ENCODE measurements around the gene PRKAG3. TPM values are rescaled to one million over a fixed set of nuclear protein-coding genes. Genes with fewer than 3 reads are reported as not detected.
A peak's percentile ranks its signal among the peaks of the same experiment; 100 is the strongest.

Gene PRKAG3
- total RNA-seq (not detected), polyA plus RNA-seq (not detected), total RNA-seq (not detected)

- CTCF ChIA-PET, result interaction anchor here (0.6 kb wide), 1 partner anchor 226 kb away, joined by 3 read pairs; no protein-coding TSS in a partner anchor
Measured at GRCh38 chr2:218831378-218831990, at the start of gene PRKAG3. Gene PRKAG3 (minus strand): TSS chr2:218831803.

DNA sequence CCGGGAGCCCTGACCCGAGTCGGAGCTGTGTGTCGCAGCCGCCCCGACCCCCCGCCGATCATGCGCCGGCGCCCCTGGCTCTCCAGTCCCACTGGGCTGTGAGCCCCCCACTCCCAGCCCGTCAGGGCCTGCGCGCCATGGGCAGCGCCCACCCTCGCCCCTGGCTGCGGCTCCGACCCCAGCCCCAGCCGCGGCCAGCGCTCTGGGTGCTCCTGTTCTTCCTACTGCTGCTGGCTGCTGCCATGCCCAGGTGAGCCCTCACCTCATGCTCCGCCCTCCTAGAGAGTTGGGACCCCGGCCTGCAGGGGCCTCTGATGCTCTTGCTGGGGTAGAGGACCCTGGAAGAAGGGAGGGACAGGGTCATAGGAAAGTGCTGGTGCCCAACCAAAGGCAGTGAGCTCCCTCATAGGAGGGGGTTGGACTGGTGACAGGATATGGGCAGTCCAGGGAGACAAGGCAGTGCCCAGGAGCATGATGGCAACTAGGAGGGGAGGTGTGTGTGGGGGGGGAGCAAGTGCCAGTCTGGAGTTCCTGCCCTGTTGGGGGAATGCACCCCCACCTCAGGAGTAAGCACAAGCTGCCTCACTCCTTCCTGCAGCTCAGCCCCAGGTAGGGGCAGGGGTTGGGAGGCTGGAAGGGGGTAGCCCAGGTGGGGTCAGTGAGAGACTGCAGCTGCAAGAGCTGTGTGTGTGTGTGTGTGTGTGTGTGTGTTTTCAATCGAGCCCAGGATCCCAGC is 49.4 kb upstream of the PRKAG3 start:
- ATAC-seq (no peak), DNase-seq (no peak)
- H3K4me3 Mint-ChIP-seq, result peak overlapping the region; percentile 4 to 87 (median 80)
- peak overlapping the region in 7 of 9 donors; percentile 3 to 90 (median 51) for H3K27ac Mint-ChIP-seq
- ChIA-PET POLR2A (interaction anchor here (0.9 to 13.5 kb wide), 3 partner anchors 9 to 370 kb away, joined by 3 to 305 read pairs (median 4); no protein-coding TSS in a partner anchor), CTCF (interaction anchor here (0.8 to 19.9 kb wide), 3 partner anchors 7 to 114 kb away, joined by 3 to 627 read pairs (median 5); no protein-coding TSS in a partner anchor)
- peaks cover 0 to 79% (median 7%) of the 10 kb centered on the region in 5 donors for H3K27me3 Mint-ChIP-seq
- Histone ChIP-seq H3K9me3 (ENCODE audit: control insufficient read depth in 2 of 3, low read length in 3 of 3) (no peaks in the 10 kb centered on the region), H3K27me3 (ENCODE audit: control insufficient read depth in 2 of 2, insufficient read depth in 2 of 2, low read length in 2 of 2) (peaks cover 0 to 3% of the 10 kb centered on the region in 2 donors), H3K36me3 (ENCODE audit: control insufficient read depth in 2 of 3, insufficient read depth in 3 of 3, low read length in 3 of 3) (no peaks in the 10 kb centered on the region), H3K4me3 (ENCODE audit: low read length) (peak overlapping the region; percentile 53), H3K4me1 (ENCODE audit: control insufficient read depth in 2 of 2, insufficient read depth in 2 of 2, low read length in 2 of 2) (peaks cover 30 to 41% of the 10 kb centered on the region in 2 donors), H3K27ac (ENCODE audit: low read depth, low read length) (peak overlapping the region; percentile 81)
- peaks cover 19 to 64% (median 50%) of the 10 kb centered on the region in 7 donors for H3K4me1 Mint-ChIP-seq
- intact Hi-C loops (cut with micrococcal nuclease), result loop anchor here in 1 of 2 donors (1.0 to 5.0 kb wide), 7 partner anchors 11 to 716 kb away; partner anchors contain the start of genes ARPC2, STK11IP and ZFAND2B
- H3K36me3 Mint-ChIP-seq, result no peaks in the 10 kb centered on the region
- H3K9me3 Mint-ChIP-seq, result no peaks in the 10 kb centered on the region

More at GRCh38 chr2:218831378-218831990, at the start of gene PRKAG3:
- Histone ChIP-seq H3K4me1 (ENCODE audit: control insufficient read depth in 2 of 2, insufficient read depth in 2 of 2, low read length in 2 of 2) (no peaks in the 10 kb centered on the region), H3K27me3 (ENCODE audit: control insufficient read depth in 2 of 2, insufficient read depth in 2 of 2, low read length in 2 of 2) (no peaks in the 10 kb centered on the region), H3K27ac (ENCODE audit: low read depth, low read length) (no peak within 1 kb of the TSS), H3K36me3 (ENCODE audit: control insufficient read depth in 2 of 3, insufficient read depth in 3 of 3, low read length in 3 of 3) (no peaks in the 10 kb centered on the region), H3K9me3 (ENCODE audit: control insufficient read depth in 2 of 3, low read length in 3 of 3) (no peaks in the 10 kb centered on the region), H3K4me3 (ENCODE audit: low read length) (no peak within 1 kb of the TSS)
- Mint-ChIP-seq H3K36me3 (no peaks in the 10 kb centered on the region), H3K4me1 (peaks cover 0 to 3% (median 0%) of the 10 kb centered on the region in 7 donors), H3K4me3 (no peak within 1 kb of the TSS), H3K27ac (peak within 1 kb of the TSS in 2 of 9 donors; percentile 15 to 46), H3K9me3 (no peaks in the 10 kb centered on the region), H3K27me3 (peaks cover 20 to 41% (median 31%) of the 10 kb centered on the region in 5 donors)
- intact Hi-C loops (cut with micrococcal nuclease), result no loop called here
- POLR2A ChIA-PET, result no interaction called here
- ATAC-seq (no peak), DNase-seq (no peak)

DNA sequence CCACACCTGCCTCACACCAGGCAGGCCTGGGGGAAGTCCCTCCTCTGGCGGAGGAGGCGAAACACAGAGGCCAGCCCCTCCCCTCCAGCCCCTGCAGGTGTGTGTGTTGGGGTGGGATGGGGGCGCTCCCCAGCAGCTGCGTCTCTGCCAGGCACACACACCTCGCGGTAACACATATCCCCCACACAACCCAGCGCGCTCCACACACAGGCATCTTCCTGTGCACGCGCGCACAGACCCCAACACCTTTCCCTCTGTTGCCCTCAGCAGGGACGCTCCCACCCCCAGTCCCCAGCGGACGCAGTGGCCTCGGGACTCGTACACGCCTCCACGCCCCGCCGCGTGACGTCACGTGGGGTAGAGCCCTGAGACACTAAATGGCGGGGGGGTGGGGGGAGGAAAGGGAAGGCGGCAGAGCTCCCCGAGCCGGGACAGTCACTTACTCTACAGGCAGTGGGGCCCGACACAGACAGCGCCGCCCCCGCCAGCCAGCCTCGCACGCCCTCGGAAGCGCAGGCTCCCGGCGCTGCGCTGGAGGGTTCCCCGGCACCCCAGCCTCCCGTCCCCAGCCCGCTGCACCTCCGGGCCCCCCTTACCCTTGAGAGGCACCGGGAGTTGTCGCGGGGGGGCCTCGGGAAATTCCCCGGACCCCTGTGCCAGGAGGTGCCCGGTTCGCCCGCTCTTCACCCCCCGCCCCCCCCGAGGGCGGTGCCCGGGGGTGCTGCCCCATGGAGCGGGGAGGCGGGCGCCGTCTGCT is 48.7 kb upstream of the PRKAG3 start, which contains the start of gene WNT10A:
Gene WNT10A, plus strand, starts transcription at position 751 of the 757 bp plus-strand sequence. CDS start 144 bp downstream, outside the sequence.
- H3K9me3 Mint-ChIP-seq, result no peaks in the 10 kb centered on the region
- H3K27ac Mint-ChIP-seq, result peak within 1 kb of the TSS; percentile 41 to 95 (median 85)
- ChIA-PET CTCF (interaction anchor here (19.9 kb wide), 1 partner anchor 18 kb away, joined by 627 read pairs; no protein-coding TSS in a partner anchor), POLR2A (interaction anchor here (0.9 to 13.5 kb wide), 4 partner anchors 8 to 371 kb away, joined by 3 to 305 read pairs (median 4); partner anchors contain the start of genes RNF25 and STK36)
- Histone ChIP-seq H3K27me3 (ENCODE audit: control insufficient read depth in 2 of 2, insufficient read depth in 2 of 2, low read length in 2 of 2) (peaks cover 3% of the 10 kb centered on the region in 2 donors), H3K4me3 (ENCODE audit: low read length) (peak within 1 kb of the TSS; percentile 53), H3K27ac (ENCODE audit: low read depth, low read length) (peak within 1 kb of the TSS; percentile 81), H3K9me3 (ENCODE audit: control insufficient read depth in 2 of 3, low read length in 3 of 3) (no peaks in the 10 kb centered on the region), H3K36me3 (ENCODE audit: control insufficient read depth in 2 of 3, insufficient read depth in 3 of 3, low read length in 3 of 3) (no peaks in the 10 kb centered on the region), H3K4me1 (ENCODE audit: control insufficient read depth in 2 of 2, insufficient read depth in 2 of 2, low read length in 2 of 2) (peaks cover 30 to 41% of the 10 kb centered on the region in 2 donors)
- DNase-seq (peak; percentile 52 to 89 (median 71)), ATAC-seq (peak; percentile 87)
- peak within 1 kb of the TSS; percentile 78 to 93 (median 88) for H3K4me3 Mint-ChIP-seq
- intact Hi-C loops (cut with micrococcal nuclease), result loop anchor here in 1 of 2 donors (1.0 to 5.0 kb wide), 7 partner anchors 12 to 717 kb away; partner anchors contain the start of genes ARPC2, STK11IP and ZFAND2B
- peaks cover 0 to 79% (median 10%) of the 10 kb centered on the region in 5 donors for H3K27me3 Mint-ChIP-seq
- peaks cover 19 to 64% (median 50%) of the 10 kb centered on the region in 7 donors for H3K4me1 Mint-ChIP-seq
- H3K36me3 Mint-ChIP-seq, result no peaks in the 10 kb centered on the region

DNA sequence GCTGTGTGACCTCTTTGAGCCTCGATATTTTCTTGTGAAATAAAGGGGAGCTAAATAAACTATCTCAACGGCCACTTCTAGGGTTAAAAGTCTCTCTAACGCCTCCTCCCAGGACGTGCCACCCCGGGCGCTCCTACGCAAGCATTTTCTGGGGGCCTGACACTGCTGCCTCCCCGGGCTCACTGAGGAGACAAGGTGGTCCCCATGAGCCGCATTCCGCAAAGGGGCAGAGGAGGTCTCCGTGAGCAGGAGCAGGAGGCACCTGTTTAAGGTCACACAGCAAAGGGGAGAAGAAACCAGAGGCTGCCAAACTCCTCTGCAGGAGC is 48.1 kb upstream of the PRKAG3 start:
- H3K4me1 ChIP-seq (ENCODE audit: control insufficient read depth in 2 of 2, insufficient read depth in 2 of 2, low read length in 2 of 2), result peaks cover 30 to 41% of the 10 kb centered on the region in 2 donors
- ATAC-seq (no peak), DNase-seq (no peak)
- H3K9me3 Mint-ChIP-seq, result no peaks in the 10 kb centered on the region
- peak overlapping the region; percentile 81 for H3K27ac ChIP-seq (ENCODE audit: low read depth, low read length)
- no peaks in the 10 kb centered on the region for H3K36me3 ChIP-seq (ENCODE audit: control insufficient read depth in 2 of 3, insufficient read depth in 3 of 3, low read length in 3 of 3)
- peaks cover 0 to 78% (median 10%) of the 10 kb centered on the region in 5 donors for H3K27me3 Mint-ChIP-seq
- ChIA-PET POLR2A (interaction anchor here (0.9 to 13.5 kb wide), 3 partner anchors 7 to 208 kb away, joined by 3 to 305 read pairs (median 4); partner anchors contain the start of genes RNF25 and STK36), CTCF (interaction anchor here (0.6 to 19.9 kb wide), 2 partner anchors 18 to 67 kb away, joined by 5 to 627 read pairs; no protein-coding TSS in a partner anchor)
- H3K4me3 Mint-ChIP-seq, result peak overlapping the region; percentile 78 to 93 (median 88)
- peaks cover 3% of the 10 kb centered on the region in 2 donors for H3K27me3 ChIP-seq (ENCODE audit: control insufficient read depth in 2 of 2, insufficient read depth in 2 of 2, low read length in 2 of 2)
- H3K4me3 ChIP-seq (ENCODE audit: low read length), result peak overlapping the region; percentile 53
- peaks cover 19 to 58% (median 45%) of the 10 kb centered on the region in 7 donors for H3K4me1 Mint-ChIP-seq
- no peaks in the 10 kb centered on the region for H3K36me3 Mint-ChIP-seq
- intact Hi-C loops (cut with micrococcal nuclease), result loop anchor here (1.0 to 5.0 kb wide), 11 partner anchors 13 to 718 kb away; partner anchors contain the start of genes ARPC2 (in 1 of the 2), DNAJB2 (in 1 of the 2), STK11IP (in 1 of the 2) and ZFAND2B (in 1 of the 2)
- peak overlapping the region; percentile 39 to 95 (median 85) for H3K27ac Mint-ChIP-seq
- H3K9me3 ChIP-seq (ENCODE audit: control insufficient read depth in 2 of 3, low read length in 3 of 3), result no peaks in the 10 kb centered on the region

- no peaks in the 10 kb centered on the region for H3K36me3 Mint-ChIP-seq
- DNase-seq, result no peak
- intact Hi-C loops (cut with micrococcal nuclease), result loop anchor here (5.0 kb wide), 4 partner anchors 33 to 398 kb away; partner anchors contain the start of gene DNAJB2 (in 1 of the 2)
- H3K9me3 Mint-ChIP-seq, result no peaks in the 10 kb centered on the region
- POLR2A ChIA-PET, result interaction anchor here (1.4 to 13.5 kb wide), 2 partner anchors 14 to 208 kb away, joined by 3 to 305 read pairs; partner anchors contain the start of genes RNF25 and STK36
- no peak for ATAC-seq
- peaks cover 5 to 78% (median 16%) of the 10 kb centered on the region in 5 donors for H3K27me3 Mint-ChIP-seq
- peaks cover 30 to 41% of the 10 kb centered on the region in 2 donors for H3K4me1 ChIP-seq (ENCODE audit: control insufficient read depth in 2 of 2, insufficient read depth in 2 of 2, low read length in 2 of 2)
- H3K4me3 Mint-ChIP-seq, result peak overlapping the region; percentile 17 to 93 (median 88)
- CTCF ChIA-PET, result interaction anchor here (0.6 to 19.9 kb wide), 2 partner anchors 19 to 67 kb away, joined by 5 to 627 read pairs; no protein-coding TSS in a partner anchor
- no peaks in the 10 kb centered on the region for H3K36me3 ChIP-seq (ENCODE audit: control insufficient read depth in 2 of 3, insufficient read depth in 3 of 3, low read length in 3 of 3)
- no peaks in the 10 kb centered on the region for H3K9me3 ChIP-seq (ENCODE audit: control insufficient read depth in 2 of 3, low read length in 3 of 3)
- H3K27me3 ChIP-seq (ENCODE audit: control insufficient read depth in 2 of 2, insufficient read depth in 2 of 2, low read length in 2 of 2), result peaks cover 6 to 8% of the 10 kb centered on the region in 2 donors
- H3K27ac ChIP-seq (ENCODE audit: low read depth, low read length), result peak overlapping the region; percentile 81
- H3K27ac Mint-ChIP-seq, result peak overlapping the region in 8 of 9 donors; percentile 73 to 95 (median 85)
- peak overlapping the region; percentile 53 for H3K4me3 ChIP-seq (ENCODE audit: low read length)
- peaks cover 19 to 56% (median 42%) of the 10 kb centered on the region in 7 donors for H3K4me1 Mint-ChIP-seq
Measured at GRCh38 chr2:218878926-218879761, 47.5 kb upstream of the PRKAG3 start.

All from naive thymus-derived CD4-positive, alpha-beta T cell (primary cell).